GM12874 (cell line): Measurements from ENCODE around the gene LMO7.

Source experiments
- TF ChIP-seq, protein P1 (sequence below): IDR thresholded peaks from 2 replicates; pipeline ENCODE4 v1.5.1; 2011; ENCODE audit warnings: low read depth, mild to moderate bottlenecking, control low read depth, low read length, moderate library complexity; ENCODE audit not compliant: insufficient read depth

The LMO7 gene

DNA sequence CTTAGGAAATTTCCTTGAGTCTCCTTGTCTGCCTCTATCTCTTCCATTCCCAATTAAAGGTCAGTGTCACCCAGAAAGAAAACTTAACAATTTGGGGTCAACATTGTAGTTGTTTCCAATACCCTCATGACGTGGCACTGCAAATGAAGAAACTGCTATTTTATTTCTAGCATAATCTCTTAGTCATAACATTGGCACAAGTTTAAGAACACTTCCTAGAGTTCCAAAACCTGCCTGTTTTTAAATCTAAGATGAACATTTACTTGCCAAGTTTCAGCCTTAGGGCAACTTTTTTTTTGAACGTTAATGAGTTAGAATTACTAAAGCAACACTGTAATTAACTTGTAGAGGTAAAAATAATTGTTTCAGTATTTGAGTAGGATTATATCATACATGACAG, 108.0 kb downstream of the LMO7 start:
- TF ChIP-seq, protein P1, sequence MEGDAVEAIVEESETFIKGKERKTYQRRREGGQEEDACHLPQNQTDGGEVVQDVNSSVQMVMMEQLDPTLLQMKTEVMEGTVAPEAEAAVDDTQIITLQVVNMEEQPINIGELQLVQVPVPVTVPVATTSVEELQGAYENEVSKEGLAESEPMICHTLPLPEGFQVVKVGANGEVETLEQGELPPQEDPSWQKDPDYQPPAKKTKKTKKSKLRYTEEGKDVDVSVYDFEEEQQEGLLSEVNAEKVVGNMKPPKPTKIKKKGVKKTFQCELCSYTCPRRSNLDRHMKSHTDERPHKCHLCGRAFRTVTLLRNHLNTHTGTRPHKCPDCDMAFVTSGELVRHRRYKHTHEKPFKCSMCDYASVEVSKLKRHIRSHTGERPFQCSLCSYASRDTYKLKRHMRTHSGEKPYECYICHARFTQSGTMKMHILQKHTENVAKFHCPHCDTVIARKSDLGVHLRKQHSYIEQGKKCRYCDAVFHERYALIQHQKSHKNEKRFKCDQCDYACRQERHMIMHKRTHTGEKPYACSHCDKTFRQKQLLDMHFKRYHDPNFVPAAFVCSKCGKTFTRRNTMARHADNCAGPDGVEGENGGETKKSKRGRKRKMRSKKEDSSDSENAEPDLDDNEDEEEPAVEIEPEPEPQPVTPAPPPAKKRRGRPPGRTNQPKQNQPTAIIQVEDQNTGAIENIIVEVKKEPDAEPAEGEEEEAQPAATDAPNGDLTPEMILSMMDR = no peak

- TF ChIP-seq, protein P1 = no peak
Observed at GRCh38 chr13:75745387-75745786, 109.3 kb downstream of the LMO7 start.

- TF ChIP-seq, protein P1 = no peak
Observed at GRCh38 chr13:75748874-75749273, 112.7 kb downstream of the LMO7 start.

GRCh38 chr13:75749407-75749806, 113.3 kb downstream of the LMO7 start:
- TF ChIP-seq, protein P1 = no peak

DNA sequence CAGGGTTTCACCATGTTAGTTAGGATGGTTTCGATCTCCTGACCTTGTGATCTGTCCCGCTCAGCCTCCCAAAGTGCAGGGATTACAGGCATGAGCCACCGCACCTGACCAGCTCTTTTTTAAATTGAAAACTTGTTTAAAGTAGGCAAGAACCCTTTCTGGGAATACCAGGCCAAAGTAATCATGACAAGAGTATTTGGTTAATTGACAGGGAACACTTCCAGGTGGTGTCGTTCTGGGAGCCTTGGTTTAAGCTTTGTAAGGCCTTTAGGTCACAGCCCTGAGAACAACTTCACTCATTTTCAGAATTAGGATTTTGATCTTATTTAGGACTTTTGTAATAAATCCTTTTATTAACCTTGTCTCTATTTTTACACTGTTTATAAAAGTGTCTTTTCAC, 115.2 kb downstream of the LMO7 start:
- TF ChIP-seq, protein P1 = no peak

GRCh38 chr13:75752826-75753225, 116.7 kb downstream of the LMO7 start:
- TF ChIP-seq, protein P1 = no peak

DNA sequence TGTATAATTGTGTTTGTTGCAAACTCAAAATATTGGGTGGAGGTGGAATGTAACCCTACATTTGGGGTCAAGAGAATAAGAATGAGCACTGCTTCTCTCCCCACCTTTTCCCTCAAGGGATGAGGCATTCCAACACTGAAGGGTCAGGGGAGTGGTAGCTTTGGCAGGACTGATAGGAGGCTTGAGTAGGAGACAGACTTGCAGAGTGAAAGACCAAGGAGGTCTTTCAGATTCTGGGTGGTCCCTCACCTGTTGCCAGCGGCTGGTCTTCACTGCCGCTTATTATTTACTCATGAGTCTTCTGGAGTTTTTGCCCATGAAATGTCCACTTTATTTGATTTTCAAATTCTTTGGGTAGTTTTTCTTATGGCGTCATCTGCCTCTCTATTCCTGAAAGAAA, 118.8 kb downstream of the LMO7 start:
- TF ChIP-seq, protein P1 = no peak

GRCh38 chr13:75757336-75757735, 121.2 kb downstream of the LMO7 start:
- TF ChIP-seq, protein P1 = no peak
